ENCODE data around the gene ABHD3.

Gene ABHD3, protein sequence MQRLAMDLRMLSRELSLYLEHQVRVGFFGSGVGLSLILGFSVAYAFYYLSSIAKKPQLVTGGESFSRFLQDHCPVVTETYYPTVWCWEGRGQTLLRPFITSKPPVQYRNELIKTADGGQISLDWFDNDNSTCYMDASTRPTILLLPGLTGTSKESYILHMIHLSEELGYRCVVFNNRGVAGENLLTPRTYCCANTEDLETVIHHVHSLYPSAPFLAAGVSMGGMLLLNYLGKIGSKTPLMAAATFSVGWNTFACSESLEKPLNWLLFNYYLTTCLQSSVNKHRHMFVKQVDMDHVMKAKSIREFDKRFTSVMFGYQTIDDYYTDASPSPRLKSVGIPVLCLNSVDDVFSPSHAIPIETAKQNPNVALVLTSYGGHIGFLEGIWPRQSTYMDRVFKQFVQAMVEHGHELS

GRCh38 chr18:21704603-21705364 is at the start of gene ABHD3:
Gene ABHD3 (minus strand): TSS chr18:21704774. CDS start chr18:21704665, 109 bp downstream.
- DNase-seq (ENCODE audit: extremely low read depth, low read depth): no peak
- TF ChIP-seq CTCF (IDR thresholded peaks at IDR 0.05; ENCODE audit: low read depth, low read length, missing control alignments): no peak
- H3K4me3 ChIP-seq (replicated peaks; ENCODE audit: low read depth, low read length): peak within 1 kb of the TSS; percentile 69

DNA sequence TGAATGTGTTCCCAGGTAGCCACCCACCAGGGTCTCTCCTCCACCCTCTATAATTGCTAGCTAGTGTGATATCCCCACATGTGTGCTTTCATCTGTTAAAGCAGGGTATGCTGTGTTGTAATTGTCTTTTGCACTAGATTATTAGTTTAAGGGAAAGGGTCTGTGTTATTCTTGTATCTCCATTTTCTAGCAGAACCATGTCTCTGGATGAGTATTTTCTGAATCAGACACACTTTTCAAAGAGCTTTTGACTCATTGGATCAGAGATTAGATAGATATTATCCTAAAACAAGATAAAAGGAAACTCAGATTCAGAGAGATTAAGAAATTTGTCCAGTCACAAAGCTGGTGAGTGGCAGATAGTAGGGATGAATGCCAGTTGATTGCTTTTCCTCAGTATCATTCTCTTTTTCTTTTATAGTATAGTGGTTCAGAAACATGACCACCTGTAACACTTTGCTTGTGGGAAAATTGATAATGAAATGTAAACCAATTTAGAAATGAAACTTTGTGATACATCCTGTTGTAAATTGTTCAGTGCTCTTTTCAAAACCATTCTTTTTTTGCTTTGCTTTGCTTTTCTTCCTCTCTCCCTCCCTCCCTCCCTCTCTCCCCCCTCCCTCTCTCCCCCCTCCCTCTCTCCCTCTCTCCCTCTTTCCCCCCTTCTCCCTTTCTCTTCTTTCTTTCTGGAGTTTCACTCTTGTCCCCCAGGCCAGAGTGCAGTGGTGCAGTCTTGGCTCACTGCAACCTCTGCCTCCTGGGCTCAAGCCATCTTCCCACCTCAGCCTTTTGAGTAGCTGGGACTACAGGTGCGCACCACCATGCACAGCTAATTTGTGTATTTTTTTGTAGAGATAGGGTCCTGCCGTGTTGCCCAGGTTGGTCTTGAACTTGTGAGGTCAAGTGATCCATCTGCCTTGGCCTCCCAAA is 43.5 kb upstream of the ABHD3 start:
- TF ChIP-seq CTCF (IDR thresholded peaks at IDR 0.05; ENCODE audit: low read depth, low read length, missing control alignments): no peak
- no peak overlapping the region for H3K4me3 ChIP-seq (replicated peaks; ENCODE audit: low read depth, low read length)
- no peak for DNase-seq (ENCODE audit: extremely low read depth, low read depth)

GRCh38 chr18:21747268-21747667 is 42.7 kb upstream of the ABHD3 start:
- no peak for DNase-seq (ENCODE audit: extremely low read depth, low read depth)
- no peak for TF ChIP-seq CTCF (IDR thresholded peaks at IDR 0.05; ENCODE audit: low read depth, low read length, missing control alignments)
- H3K4me3 ChIP-seq (replicated peaks; ENCODE audit: low read depth, low read length): no peak overlapping the region

DNA sequence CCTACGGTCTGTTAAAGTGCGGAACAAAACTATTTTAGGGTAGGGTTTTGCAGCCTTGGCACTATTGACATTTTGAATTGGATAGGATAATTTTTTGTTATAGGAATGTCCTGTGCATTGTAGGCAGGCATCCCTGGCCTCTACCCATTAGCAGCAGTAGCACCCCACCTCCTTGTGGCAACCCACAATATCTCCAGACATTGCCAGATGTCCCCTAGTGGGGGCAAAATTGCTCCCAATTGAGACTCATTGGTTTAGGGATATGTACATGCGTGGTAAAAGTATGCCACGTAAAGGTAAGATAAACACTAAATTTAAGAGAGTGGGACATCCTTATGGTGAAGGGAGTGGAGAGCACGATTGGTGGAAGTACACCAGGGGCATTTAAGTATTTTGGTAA is 40.7 kb upstream of the ABHD3 start:
- no peak for DNase-seq (ENCODE audit: extremely low read depth, low read depth)
- H3K4me3 ChIP-seq (replicated peaks; ENCODE audit: low read depth, low read length): no peak overlapping the region
- TF ChIP-seq CTCF (IDR thresholded peaks at IDR 0.05; ENCODE audit: low read depth, low read length, missing control alignments): no peak

DNA sequence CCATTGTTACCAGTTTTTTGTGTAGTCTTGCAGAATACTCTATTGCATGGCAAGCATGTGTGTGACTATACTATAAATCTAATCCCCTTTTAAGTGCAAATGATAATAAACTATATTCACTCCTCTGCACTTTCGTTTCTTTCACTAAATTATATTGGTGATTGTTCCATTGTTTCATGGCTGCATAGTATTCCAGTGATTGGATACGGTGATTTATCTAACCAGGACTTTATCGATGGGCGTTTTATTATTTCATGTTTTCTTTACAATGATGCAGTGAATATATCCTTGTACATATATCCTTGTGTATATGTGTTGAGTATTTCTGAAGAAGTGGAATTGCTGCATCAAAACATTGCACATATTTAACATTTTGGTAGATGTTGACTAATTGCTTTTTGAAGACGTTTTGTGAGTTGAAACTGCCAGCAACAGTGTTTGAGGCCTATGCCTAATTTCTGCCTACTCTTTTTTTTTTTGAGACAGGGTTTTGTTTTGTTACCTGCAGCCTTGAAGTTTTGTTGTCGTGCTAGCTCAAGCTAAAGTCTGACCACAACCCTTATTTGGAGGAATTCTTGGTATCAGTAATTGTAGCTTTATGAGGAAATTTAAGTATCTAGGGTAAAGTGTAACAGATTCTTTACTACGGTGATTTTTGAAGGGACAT is 38.7 kb upstream of the ABHD3 start:
- no peak overlapping the region for H3K4me3 ChIP-seq (replicated peaks; ENCODE audit: low read depth, low read length)
- DNase-seq (ENCODE audit: extremely low read depth, low read depth): no peak
- TF ChIP-seq CTCF (IDR thresholded peaks at IDR 0.05; ENCODE audit: low read depth, low read length, missing control alignments): no peak

GRCh38 chr18:21742315-21742687 is 37.7 kb upstream of the ABHD3 start:
- TF ChIP-seq CTCF (IDR thresholded peaks at IDR 0.05; ENCODE audit: low read depth, low read length, missing control alignments): no peak
- no peak for DNase-seq (ENCODE audit: extremely low read depth, low read depth)
- peak overlapping the region; percentile 69 for H3K4me3 ChIP-seq (replicated peaks; ENCODE audit: low read depth, low read length)

All from HFF-Myc (cell line).